ENCODE results near the gene POLG. TPM values are rescaled to one million over a fixed set of nuclear protein-coding genes. Genes with fewer than 3 reads are reported as not detected.
A peak's percentile ranks its signal among the peaks of the same experiment; 100 is the strongest.

POLG gene
- total RNA-seq, 1 donor from 2014 or later: 25.2 TPM

DNA sequence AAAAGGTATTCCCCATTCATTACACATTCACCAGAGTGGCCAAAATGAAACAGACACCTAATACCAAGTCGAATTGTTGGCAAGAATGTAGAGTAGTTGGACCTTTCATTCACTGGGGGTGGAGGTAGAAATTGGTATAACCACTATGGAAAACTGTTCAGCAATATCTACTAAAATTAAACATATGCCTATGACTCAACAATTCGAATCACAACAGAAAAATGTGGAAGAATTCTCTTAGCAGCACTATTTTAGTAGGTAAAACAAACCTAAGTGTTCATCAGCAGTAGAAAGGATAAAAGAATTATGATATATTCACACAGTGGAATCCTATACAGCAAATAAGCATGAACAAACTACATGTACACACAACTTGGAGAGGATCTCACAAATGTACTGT is 30.6 kb downstream of the POLG start:
- Histone ChIP-seq H3K9ac (no peak overlapping the region), H3K79me2 (ENCODE audit: low read depth) (no peaks in the 10 kb centered on the region), H3K4me3 (no peak overlapping the region), H3K36me3 (peaks cover 3% of the 10 kb centered on the region), H3K9me3 (ENCODE audit: low read depth) (no peaks in the 10 kb centered on the region), H2AFZ (replicated peaks) (no peak overlapping the region), H4K20me1 (ENCODE audit: low read depth) (no peaks in the 10 kb centered on the region), H3K27ac (no peak overlapping the region), H3K27me3 (no peaks in the 10 kb centered on the region), H3F3A (ENCODE audit: low read depth) (no peaks in the 10 kb centered on the region), H3K4me2 (no peak overlapping the region), H3K4me1 (no peaks in the 10 kb centered on the region)
- TF ChIP-seq CTCF (IDR thresholded peaks at IDR 0.05): no peak
- no peak for TF ChIP-seq EZH2phosphoT487 (IDR thresholded peaks at IDR 0.05)
- no peak for TF ChIP-seq EZH2 (IDR thresholded peaks at IDR 0.05)
- Mint-ChIP-seq H3K4me1 (no peaks in the 10 kb centered on the region), H3K4me3 (no peak overlapping the region), H3K36me3 (peaks cover 35% of the 10 kb centered on the region), H3K27me3 (ENCODE audit: insufficient read depth, low read depth) (no peaks in the 10 kb centered on the region), H3K27ac (no peak overlapping the region), H3K9me3 (no peaks in the 10 kb centered on the region)
- DNase-seq (ENCODE audit: low spot score): no peak

GRCh38 chr15:89301304-89302089 is 33.1 kb downstream of the POLG start:
- Histone ChIP-seq H3K4me1 (no peaks in the 10 kb centered on the region), H3K27me3 (no peaks in the 10 kb centered on the region), H3K36me3 (peaks cover 3% of the 10 kb centered on the region), H3K4me2 (no peak overlapping the region), H4K20me1 (ENCODE audit: low read depth) (no peaks in the 10 kb centered on the region), H3K9me3 (ENCODE audit: low read depth) (no peaks in the 10 kb centered on the region), H3K27ac (no peak overlapping the region), H3K79me2 (ENCODE audit: low read depth) (no peaks in the 10 kb centered on the region), H3F3A (ENCODE audit: low read depth) (no peaks in the 10 kb centered on the region), H3K9ac (no peak overlapping the region), H2AFZ (replicated peaks) (no peak overlapping the region), H3K4me3 (no peak overlapping the region)
- H3K27ac Mint-ChIP-seq: no peak overlapping the region
- TF ChIP-seq EZH2 (IDR thresholded peaks at IDR 0.05) (no peak), CTCF (IDR thresholded peaks at IDR 0.05) (no peak), EZH2phosphoT487 (IDR thresholded peaks at IDR 0.05) (no peak)
- H3K4me1 Mint-ChIP-seq: no peaks in the 10 kb centered on the region
- H3K9me3 Mint-ChIP-seq: no peaks in the 10 kb centered on the region
- no peak for DNase-seq (ENCODE audit: low spot score)
- no peak overlapping the region for H3K4me3 Mint-ChIP-seq
- H3K27me3 Mint-ChIP-seq (ENCODE audit: insufficient read depth, low read depth): no peaks in the 10 kb centered on the region
- peaks cover 35% of the 10 kb centered on the region for H3K36me3 Mint-ChIP-seq

- Histone ChIP-seq H3K4me2 (no peak overlapping the region), H2AFZ (replicated peaks) (no peak overlapping the region), H3K27ac (no peak overlapping the region), H3K27me3 (no peaks in the 10 kb centered on the region), H3K9me3 (ENCODE audit: low read depth) (no peaks in the 10 kb centered on the region), H3K79me2 (ENCODE audit: low read depth) (no peaks in the 10 kb centered on the region), H4K20me1 (ENCODE audit: low read depth) (no peaks in the 10 kb centered on the region), H3K36me3 (peaks cover 8% of the 10 kb centered on the region), H3K9ac (no peak overlapping the region), H3K4me1 (no peaks in the 10 kb centered on the region), H3K4me3 (no peak overlapping the region), H3F3A (ENCODE audit: low read depth) (no peaks in the 10 kb centered on the region)
- Mint-ChIP-seq H3K4me1 (no peaks in the 10 kb centered on the region), H3K4me3 (no peak overlapping the region), H3K9me3 (peaks cover 2% of the 10 kb centered on the region), H3K36me3 (peaks cover 33% of the 10 kb centered on the region), H3K27ac (no peak overlapping the region), H3K27me3 (ENCODE audit: insufficient read depth, low read depth) (no peaks in the 10 kb centered on the region)
- TF ChIP-seq EZH2phosphoT487 (IDR thresholded peaks at IDR 0.05) (no peak), CTCF (IDR thresholded peaks at IDR 0.05) (peak; percentile 12)
- DNase-seq (ENCODE audit: low spot score): no peak
Measured at GRCh38 chr15:89299896-89300295, 34.7 kb downstream of the POLG start.
